GM18520 (cell line): ENCODE data around the gene TIMM22.
"Not testable (repeated sequence)": the region's sequence is repeated elsewhere in the genome, so short reads cannot be mapped to it uniquely, and the experiment has no call there.

Experiments used
- ATAC-seq: cut with Tn5 transposase; IDR thresholded peaks from one replicate; pipeline ENCODE4 v1.9.1; 2021; ENCODE audit not compliant: unreplicated experiment

The TIMM22 gene

DNA sequence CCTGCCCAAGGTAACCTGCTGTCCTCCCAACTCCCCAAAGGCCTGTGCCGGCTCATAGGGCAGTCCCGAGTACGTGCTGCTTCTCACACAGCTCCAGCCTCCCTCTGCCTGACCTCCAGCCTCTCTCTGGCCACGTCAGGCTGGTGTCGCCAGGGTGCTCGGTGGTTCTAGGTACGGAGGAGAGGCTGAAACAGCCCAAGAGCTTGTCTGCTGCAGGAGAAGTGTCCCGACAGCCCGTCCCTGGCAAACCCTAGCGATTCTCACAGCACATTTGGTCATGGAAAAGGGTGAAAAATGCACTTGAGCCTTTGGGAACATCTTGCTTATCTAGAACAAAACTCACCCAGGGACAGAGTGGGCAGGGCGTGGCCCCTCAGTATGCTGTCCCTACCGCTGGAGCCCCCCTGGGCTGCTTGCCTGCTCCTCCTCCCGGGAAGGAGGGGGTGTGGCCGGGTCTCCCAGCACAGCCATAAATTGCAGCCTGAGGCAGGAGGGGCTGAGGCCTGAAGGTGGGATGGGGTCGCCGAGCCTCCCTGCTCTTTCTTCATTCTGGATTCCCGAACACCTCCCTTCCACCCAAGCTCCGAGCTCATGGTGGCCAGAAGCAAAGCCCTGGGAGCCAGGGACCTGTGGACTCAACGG is 40.4 kb downstream of the TIMM22 start:
- ATAC-seq = no peak

DNA sequence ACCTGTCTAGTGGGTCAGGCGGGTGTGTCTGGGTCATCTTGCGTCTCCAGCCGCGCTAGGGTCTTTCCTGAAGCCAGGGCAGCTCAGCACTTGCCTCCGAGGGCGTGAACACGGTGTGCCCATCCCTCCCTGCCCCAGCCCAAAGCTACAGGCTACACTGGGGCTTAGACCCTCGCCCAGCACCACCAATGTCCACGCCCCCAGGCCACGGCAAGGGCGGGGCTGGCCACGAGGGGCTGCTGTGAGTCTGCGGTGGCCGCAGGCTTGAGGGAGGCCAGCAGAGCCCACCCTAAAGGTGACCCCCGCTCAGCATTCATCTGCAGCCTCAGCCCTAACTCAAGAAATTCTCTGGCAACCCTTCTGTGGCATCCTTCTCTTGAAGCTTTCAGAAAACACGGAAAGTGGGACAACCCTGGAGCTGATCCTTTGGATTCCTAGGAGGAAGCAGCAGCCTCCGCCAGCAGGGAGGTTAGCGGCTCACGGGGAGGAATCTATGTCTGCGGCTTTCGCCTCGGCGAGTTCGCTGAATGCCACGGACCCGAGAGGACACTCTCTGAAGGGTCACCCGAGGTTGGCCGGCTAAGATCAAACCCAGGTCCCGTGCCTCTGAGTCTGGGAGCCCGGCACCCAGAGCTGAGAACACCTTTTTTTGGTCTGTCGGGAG is 41.7 kb downstream of the TIMM22 start:
- ATAC-seq = no peak

DNA sequence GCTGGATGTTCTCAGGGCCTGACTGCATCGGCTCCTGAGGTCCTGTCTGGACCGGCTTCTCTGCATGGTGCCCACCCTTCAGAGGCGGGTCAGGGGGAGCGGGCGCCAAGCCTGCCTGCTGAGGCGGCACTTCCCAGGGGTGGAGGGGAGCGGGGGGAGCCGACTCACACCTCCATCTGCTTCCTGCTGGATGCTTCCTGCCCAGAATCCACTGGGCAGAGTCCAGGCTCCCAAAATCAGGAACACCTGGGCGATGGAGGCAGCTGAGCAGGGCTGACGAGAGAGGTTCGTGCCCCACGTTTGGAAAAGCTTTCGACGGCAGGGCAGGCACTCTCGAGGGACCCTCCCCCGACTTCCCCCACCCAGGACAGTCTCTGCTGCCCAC is 42.2 kb downstream of the TIMM22 start:
- no peak for ATAC-seq

DNA sequence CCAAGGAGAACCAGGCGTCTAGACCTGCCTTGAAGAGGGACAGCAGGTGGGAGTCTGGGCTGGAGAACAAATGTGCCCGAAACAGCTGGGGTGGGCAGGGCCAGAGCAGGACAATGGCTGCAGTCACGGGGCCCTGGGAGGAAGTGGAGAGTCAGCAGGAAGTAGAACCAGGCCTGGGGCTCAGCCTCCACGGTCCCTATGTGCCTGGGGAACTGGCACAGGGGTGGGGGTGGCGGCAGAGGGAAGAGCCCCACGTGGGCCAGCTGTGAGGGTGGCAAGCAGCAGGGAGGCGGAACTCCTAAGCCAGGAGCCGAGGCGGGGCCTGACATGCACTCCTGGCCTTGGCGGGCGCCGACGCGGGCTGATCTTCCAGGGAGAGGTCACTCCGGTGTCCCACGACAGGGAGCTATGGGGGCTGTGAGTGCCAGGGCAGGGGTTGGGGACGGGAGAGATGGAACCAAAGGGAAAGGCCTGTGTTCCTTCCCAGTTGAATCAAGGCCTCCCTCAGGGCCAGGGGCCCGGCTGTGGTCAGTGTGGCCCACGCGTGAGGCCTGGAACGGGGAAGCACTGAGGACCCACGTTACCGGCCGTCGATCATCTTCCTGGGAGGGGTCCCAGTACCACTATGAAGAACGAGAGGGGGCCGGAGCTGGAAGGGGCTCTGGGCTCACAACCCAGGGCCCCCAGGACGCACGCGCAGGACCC is 42.7 kb downstream of the TIMM22 start:
- ATAC-seq = no peak

DNA sequence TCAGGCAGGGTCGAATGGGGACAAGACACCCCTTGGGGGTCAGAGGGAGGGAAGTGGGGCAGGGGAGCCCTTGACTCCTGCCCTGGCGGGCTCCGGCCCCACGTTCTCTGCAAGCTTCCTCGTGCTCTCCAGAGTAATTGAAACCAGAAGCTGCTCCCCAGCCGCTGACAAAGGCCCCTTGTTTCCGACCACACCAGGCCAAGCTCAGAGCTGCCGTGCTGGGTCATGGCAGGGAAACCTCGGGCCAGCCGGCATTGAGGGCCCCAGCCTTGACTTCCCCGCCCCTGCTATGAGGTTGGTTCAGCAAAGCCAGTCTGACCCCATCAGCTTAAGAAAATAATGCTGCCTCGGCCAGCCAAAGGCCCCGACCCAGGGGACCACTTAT is 43.3 kb downstream of the TIMM22 start:
- ATAC-seq = no peak

DNA sequence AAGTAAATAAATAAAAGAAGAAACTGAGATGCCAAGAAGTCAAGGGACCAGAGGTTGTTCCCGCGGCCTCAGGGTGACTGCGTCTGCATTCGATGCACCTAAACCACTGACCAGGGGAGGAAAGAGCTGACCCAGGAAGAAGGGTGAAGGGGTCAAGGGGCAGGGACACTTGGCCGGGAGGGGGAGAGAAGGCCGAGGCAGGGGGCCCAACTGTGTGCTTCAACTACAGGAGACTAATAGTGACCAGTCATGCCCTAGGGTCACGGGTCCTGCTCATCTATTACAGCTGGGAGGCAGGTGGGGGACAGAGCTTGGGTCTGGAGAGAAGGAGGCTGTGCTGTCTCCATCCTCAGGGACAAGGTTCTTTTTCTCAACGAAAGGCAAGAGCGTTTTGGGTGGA is 44.8 kb downstream of the TIMM22 start:
- no peak for ATAC-seq

DNA sequence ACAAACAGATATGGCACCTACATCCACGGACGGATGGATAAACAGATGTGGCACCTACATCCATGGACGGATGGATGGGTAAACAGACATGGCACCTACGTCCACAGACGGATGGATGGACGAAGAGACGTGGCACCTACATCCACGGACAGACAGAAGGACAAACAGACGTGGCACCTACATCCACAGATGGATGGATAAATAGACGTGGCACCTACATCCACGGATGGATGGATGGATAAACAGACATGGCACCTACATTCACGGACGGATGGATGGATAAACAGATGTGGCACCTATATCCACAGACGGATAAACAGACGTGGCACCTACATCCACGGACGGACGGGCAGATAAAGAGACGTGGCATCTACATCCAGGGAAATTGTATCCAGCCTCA is 45.6 kb downstream of the TIMM22 start:
- ATAC-seq = no peak

DNA sequence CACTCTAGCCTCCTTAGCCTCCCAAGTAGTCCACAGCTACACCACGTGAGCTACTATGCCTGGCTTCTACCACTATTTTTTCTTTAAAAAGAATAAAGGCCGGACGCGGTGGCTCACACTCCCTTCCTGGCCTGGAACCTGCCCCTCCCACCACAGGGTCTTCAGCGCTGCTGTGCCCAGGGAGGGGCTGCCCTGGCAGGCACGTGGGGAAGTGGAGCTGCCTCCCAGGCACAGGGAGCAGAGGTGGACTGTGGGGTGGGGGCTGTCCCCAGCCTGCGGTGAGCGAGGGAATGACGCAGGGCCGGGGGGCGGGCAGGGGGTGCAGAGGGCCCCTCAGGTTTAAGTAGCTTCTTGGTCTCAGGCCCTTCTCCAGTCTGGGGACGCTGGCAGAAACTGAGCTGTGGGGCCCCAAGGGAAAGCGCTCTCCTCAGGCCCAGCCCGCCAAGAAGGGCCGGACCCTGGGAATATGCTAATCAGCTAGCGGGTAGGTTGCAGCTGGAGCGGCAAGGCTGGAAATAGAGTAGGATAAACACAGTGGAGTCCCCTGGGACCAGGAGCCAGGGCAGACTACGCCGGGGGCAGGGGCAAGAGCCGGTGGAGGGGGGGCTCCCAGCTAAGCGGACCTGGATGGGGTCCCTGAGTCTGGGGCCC is 46.8 kb downstream of the TIMM22 start:
- no peak for ATAC-seq

DNA sequence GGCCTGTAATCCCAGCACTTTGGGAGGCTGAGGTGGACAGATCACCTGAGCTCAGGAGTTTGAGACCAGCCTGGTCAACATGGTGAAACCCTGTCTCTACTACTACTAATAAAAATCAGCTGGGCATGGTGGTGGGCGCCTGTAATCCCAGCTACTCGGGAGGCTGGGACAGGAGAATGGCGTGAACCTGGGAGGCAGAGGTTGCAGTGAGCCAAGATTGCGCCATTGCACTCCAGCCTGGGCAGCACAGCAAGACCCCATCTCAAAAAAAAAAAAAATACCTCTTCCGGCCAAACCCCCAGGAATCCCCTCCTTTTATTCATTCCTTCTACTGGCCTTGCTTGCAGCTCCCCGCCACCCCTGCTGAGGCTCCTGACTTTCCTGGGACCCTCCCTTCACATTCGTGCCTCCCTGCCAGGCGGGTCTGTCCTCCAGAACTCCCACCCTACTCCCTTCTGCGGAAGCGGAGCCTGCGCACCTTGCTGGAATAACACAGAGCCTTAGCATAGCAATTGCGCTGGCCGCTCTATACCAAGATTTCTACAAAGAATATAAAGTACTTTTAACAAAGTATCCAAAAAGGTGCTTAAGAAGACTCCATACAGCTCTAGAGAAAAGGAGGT is 47.6 kb downstream of the TIMM22 start:
- not testable (repeated sequence) for ATAC-seq

DNA sequence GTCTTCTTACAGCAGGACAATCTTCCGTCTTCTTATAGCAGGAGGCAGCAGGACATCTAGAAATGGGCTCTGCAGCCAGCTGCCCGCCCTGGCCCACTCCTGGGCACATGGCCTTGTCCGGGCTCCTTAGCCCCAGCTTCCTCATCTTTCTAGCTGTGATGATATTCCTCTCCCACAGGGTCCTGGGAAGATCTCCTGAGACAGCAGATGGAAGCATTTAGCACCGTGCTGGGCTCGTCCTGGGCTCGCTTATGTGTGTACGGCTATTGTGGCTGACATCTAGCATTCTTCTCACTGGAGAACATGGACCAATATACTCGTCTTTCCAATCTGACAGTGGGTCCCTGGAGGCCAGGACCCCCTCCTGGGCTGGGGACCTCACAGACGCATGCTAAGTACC is 48.5 kb downstream of the TIMM22 start:
- ATAC-seq = no peak

DNA sequence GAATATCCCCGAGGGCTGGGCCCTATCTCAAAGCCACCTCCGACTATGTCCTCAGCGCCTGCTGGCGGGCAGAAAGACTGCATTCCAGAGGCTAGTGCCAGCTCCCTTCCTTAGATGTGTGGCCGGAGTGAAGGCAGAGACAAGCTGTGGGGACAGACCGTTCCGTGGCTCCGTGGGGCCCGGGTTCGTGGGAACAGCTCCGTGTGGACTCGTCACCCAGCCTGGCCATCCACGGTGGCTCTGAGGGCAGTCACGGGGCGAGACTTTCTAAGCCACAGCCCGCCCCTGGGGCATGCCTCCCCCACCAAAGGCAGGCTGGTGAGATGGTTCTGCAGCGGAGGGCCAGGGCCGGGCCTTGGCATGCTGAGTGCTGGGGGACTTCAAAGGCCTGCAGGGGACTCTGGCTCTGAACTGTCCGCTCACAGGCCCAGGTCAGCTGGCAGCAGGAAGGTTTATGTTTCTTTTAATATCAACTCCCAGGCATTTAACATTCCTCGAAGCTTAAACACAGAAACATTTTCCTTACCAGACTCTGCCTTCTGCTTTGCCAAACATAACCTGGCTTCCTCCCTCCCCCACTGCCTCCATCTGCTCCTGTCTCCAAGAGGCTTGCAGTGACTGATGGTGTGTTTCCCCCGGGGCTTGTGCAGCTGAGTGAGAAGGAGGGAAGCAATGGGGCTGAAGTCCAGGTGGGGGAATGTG is 50.4 kb downstream of the TIMM22 start:
- ATAC-seq = no peak

DNA sequence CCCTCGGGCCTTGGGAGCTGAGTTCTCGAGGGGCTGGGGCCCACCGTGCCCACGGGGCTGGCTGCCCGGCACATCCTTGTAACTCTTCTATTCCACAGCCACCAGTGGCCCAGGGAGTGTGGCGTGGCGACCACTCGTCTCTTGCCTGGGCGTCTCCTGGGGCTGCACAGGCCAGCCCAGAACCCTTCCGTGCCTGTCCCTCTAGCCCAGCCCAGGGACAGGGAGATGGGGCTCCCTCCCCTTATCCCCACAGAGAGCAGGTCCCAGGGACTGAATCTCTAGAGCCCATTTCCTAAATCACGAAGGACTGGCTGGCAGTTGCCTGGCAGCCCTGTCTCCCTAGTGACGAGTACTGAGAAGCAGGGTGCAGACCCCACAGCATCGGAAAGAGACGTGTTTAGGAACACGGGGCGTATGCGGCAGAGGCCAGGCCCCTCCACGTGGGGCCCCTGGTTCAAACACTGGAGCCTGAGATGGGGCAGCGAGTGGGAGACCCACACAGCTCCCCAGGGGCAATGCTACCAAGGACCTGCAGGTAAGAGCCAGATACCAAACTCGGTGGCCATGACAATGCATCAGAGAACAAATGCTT is 51.0 kb downstream of the TIMM22 start:
- no peak for ATAC-seq

DNA sequence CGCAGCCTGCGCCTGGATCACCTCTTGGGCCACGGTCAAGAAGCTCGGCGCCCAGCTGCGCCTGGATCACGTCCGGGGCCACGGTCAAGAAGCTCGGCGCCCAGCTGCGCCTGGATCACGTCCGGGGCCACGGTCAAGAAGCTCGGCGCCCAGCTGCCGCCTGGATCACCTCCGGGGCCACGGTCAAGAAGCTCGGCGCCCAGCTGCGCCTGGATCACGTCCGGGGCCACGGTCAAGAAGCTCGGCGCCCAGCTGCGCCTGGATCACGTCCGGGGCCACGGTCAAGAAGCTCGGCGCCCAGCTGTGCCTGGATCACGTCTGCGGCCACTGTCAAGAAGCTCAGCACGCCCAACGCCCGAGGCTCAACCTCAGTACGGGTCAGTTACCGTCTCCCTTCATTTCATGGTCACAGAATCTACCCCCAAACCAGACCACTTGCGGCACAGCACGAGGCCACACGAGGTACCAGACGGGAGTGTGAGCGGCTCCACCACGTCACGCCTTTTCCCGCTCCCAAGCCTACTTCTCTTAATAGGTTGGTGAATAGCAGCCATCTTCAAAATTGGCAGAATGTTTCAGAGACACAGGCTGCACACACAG is 51.7 kb downstream of the TIMM22 start:
- ATAC-seq = not testable (repeated sequence)

DNA sequence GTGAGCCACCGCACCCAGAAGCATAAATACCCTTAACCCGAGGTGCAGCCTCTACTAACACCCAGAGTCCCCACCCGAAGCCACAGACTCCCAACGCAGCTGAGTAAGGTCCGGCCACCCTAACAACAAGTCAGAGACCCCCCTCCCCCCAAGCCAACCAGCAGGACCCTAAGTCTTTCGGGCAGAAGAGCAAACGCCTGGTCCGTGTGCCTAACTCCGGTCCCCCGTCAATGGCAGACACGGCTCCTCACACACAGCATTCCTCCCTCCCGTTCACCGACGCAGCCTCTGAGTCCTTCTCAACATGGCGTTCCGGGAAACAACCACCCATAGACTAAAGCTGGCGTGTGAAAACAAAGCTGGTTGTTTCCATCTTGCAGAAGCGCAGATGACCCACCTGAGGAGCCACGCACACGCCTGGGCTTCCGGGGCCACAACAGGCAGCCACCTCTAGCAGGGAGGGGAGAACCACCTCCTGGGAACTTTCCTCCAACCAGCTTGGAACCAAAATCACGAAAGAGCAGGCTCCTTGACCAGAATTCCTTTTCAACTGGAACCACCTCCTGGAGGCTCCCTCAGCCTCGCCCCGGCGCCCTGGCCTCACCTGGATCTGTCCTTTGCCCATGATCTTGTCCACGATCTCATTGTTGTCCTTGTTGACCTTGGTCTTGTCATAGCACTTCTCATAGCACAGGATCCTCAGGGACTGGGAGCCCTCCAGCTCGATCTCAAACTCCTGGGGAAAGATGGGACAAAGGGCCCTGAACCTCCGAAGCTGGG is 52.7 kb downstream of the TIMM22 start:
- ATAC-seq = no peak

DNA sequence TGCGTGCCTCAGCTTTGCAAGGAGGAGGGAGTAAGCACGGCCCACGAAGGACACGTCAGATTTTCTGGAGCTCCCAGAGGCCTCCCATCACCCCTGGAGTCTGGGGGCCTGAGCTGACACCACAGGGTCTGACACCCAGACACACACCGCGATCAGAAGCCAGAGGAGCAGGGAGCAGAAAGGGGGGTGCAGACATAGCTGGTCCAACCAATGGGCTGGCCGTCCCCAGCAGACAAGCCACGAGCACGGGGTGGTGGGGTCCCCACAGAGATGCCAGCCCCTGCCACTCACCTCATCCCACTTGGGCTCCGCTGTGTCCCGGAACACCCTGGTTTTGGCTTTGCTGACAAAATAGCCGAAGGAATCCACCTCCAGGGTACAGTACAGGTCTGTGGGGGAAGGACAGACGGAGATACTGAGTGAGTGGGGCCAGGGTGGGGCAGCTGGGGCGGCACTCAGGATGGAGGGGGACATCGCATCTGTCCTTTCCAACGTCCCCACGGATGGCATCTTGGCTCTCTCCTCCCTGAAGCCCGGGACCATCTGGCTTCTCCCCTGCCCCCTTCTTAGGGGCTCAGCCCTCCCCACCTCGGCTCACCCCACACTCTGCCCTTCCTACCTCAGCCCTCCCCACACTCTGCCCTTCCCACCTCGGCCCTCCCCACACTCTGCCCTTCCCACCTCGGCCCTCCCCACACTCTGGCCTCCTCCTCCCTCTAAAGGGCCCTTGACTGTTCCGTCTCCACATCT is 53.5 kb downstream of the TIMM22 start:
- ATAC-seq = no peak

DNA sequence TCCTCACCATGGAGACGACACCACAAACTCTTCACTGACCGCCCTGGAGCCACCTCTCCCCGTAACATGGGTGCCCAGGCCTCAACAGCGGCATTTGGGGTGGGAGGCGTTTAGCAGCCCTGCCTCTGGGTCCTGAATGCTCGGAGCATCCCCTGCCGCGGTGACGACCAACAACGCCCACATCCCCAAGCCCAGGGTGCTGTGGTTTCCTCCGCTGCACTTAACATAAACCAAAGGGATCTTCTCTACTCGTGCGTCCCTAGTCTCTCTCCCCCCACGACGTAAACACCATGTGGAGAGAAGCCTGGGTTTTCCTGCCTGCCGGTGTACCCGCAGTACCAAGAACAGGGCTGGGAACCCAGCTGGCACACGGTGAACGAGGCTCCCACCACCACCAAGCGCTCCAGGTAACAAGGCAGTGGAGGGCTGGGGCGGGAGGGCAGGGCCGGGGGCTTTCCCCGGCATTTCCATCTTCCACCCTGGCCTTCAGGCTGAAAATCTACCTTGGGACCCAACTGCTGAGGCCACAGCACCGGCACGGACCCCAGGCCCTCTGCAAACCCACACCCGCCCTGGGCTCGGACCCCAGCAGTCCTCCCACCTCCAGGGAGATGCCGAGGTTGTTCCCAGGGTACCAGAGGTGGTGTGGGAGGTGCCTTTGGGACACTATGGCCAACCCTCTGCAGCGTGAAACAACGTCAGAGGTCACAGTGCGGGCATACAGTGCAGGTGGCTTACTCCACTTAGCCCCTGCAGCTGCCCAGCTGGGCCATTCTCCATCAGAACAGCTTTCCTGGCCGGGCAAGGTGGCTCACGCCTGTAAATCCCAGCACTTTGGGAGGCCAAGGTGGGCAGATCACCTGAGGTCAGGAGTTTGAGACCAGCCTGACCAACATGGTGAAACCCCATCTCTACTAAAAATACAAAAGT is 54.3 kb downstream of the TIMM22 start:
- ATAC-seq = no peak
